Osteoblast (primary cell): ENCODE results near the gene FEM1A. TPM values are rescaled to one million over a fixed set of nuclear protein-coding genes. Genes with fewer than 3 reads are reported as not detected.

ENCODE experiments used
- DNase-seq: peaks from one replicate; pipeline ENCODE4 v3.0.0; 2011; ENCODE audit warnings: low spot score, mixed read lengths; ENCODE audit not compliant: insufficient read length; ENCODE audit errors: missing footprints
- H2AFZ ChIP-seq: 2 replicates; pipeline ENCODE4 v1.6.0; 2011; ENCODE audit warnings: mild to moderate bottlenecking, low read length
- H3K27ac ChIP-seq: 2 replicates; pipeline ENCODE4 v1.5.1; 2011; ENCODE audit warnings: mild to moderate bottlenecking, low read depth, low read length, moderate library complexity
- H3K27me3 ChIP-seq: 2 replicates; pipeline ENCODE4 v1.6.0; 2012; ENCODE audit warnings: mild to moderate bottlenecking, control low read depth, inconsistent platforms, low read length, moderate library complexity; ENCODE audit not compliant: insufficient read depth
- H3K36me3 ChIP-seq: 2 replicates; pipeline ENCODE4 v1.5.1; 2011; ENCODE audit warnings: mild to moderate bottlenecking, low read length, control low read depth, moderate library complexity; ENCODE audit not compliant: insufficient read depth
- H3K4me1 ChIP-seq: 2 replicates; pipeline ENCODE4 v1.5.1; 2011; ENCODE audit warnings: mild to moderate bottlenecking, low read length, control low read depth, moderate library complexity; ENCODE audit not compliant: insufficient read depth
- H3K4me2 ChIP-seq: 2 replicates; pipeline ENCODE4 v1.6.0; 2011; ENCODE audit warnings: mild to moderate bottlenecking, low read length; ENCODE audit not compliant: insufficient read depth
- H3K4me3 ChIP-seq: fragments of 200-600 bp; sonication (generic); 3 replicates; pipeline ENCODE4 v1.5.1; 2012; ENCODE audit warnings: mild to moderate bottlenecking, low read length, inconsistent platforms; ENCODE audit not compliant: insufficient read depth
- H3K79me2 ChIP-seq: 2 replicates; pipeline ENCODE4 v1.6.0; 2012; ENCODE audit warnings: mild to moderate bottlenecking, low read length, control low read depth, inconsistent platforms; ENCODE audit not compliant: insufficient read depth
- H3K9me3 ChIP-seq: 2 replicates; pipeline ENCODE4 v1.5.1; 2011; ENCODE audit warnings: low read depth, low read length, control low read depth
- H4K20me1 ChIP-seq: 2 replicates; pipeline ENCODE4 v1.6.0; 2012; ENCODE audit warnings: mild to moderate bottlenecking, low read length, control low read depth; ENCODE audit not compliant: insufficient read depth
- CTCF ChIP-seq: IDR thresholded peaks from 2 replicates; pipeline ENCODE4 v1.5.1; 2011; ENCODE audit warnings: mild to moderate bottlenecking, low read depth, low read length, moderate library complexity; ENCODE audit errors: extremely low read depth
- small RNA-seq: library from RNA; depleted of rRNA; stranded (forward); fragments of <200 nt; gene quantifications from one replicate; pipeline ENCODE3, GENCODE V24; 2012
- total RNA-seq: library from RNA; depleted of rRNA; stranded (reverse); fragments of >200 nt; gene quantifications from 2 replicates; pipeline ENCODE4 v1.2.3, GENCODE V29; 2012

The FEM1A gene
- total RNA-seq, 1 donor: 12.7 TPM

- peak; percentile 22 for DNase-seq
- peaks cover 3% of the 10 kb centered on the region for H4K20me1 ChIP-seq
- no peaks in the 10 kb centered on the region for H3K4me1 ChIP-seq
- TF ChIP-seq CTCF: no peak
- peaks cover 82% of the 10 kb centered on the region for H3K36me3 ChIP-seq
- no peak overlapping the region for H3K4me3 ChIP-seq
- H2AFZ ChIP-seq: no peak overlapping the region
- no peaks in the 10 kb centered on the region for H3K27me3 ChIP-seq
- no peak overlapping the region for H3K4me2 ChIP-seq
- H3K9me3 ChIP-seq: no peaks in the 10 kb centered on the region
- H3K79me2 ChIP-seq: peaks cover 16% of the 10 kb centered on the region
- no peak overlapping the region for H3K27ac ChIP-seq
Measured at GRCh38 chr19:4847190-4847973, 55.8 kb downstream of the FEM1A start.

GRCh38 chr19:4849019-4849418 is 57.5 kb downstream of the FEM1A start:
- Histone ChIP-seq H3K4me1 (no peaks in the 10 kb centered on the region), H4K20me1 (peaks cover 3% of the 10 kb centered on the region), H3K27me3 (no peaks in the 10 kb centered on the region), H3K4me3 (no peak overlapping the region), H3K4me2 (no peak overlapping the region), H2AFZ (no peak overlapping the region), H3K27ac (no peak overlapping the region), H3K79me2 (peaks cover 15% of the 10 kb centered on the region), H3K9me3 (no peaks in the 10 kb centered on the region), H3K36me3 (peaks cover 81% of the 10 kb centered on the region)
- DNase-seq: no peak
- no peak for TF ChIP-seq CTCF

Small RNAs within 50 kb of the gene (small RNA-seq; reads per million reads assigned to genes)
- gene MIR7-3: not detected

Other genes with a start within 250 kb of the FEM1A start
- gene SEMA6B, start 232.1 kb upstream of the FEM1A start, total RNA-seq: 0.29 and 0.36 TPM in 2 replicates
- 1.8 TPM in 2 replicates for gene TNFAIP8L1, start 152.2 kb upstream of the FEM1A start, total RNA-seq
- 152 and 161 TPM in 2 replicates for gene MYDGF, start 121.4 kb upstream of the FEM1A start, total RNA-seq
- 26.5 and 30.4 TPM in 2 replicates for gene DPP9, start 67.9 kb upstream of the FEM1A start, total RNA-seq
- gene TICAM1, start 40.0 kb downstream of the FEM1A start, total RNA-seq: 2.7 and 3.3 TPM in 2 replicates
- gene PLIN3, start 75.9 kb downstream of the FEM1A start, total RNA-seq: 224 and 260 TPM in 2 replicates
- 0.29 and 0.36 TPM in 2 replicates for gene ARRDC5, start 111.2 kb downstream of the FEM1A start, total RNA-seq
- gene UHRF1, start 117.8 kb downstream of the FEM1A start, total RNA-seq: 7.4 and 7.6 TPM in 2 replicates
- gene KDM4B, start 177.4 kb downstream of the FEM1A start, total RNA-seq: 19.7 and 22.1 TPM in 2 replicates